Measurements from ENCODE around the gene C1orf21.

The C1orf21 gene

GRCh38 chr1:184555665-184556641, 169.1 kb downstream of the C1orf21 start:
- no peak for DNase-seq (ENCODE audit: low read depth in 2 of 2)

GRCh38 chr1:184556665-184557064, 169.8 kb downstream of the C1orf21 start:
- DNase-seq (ENCODE audit: low read depth in 2 of 2): no peak

DNA sequence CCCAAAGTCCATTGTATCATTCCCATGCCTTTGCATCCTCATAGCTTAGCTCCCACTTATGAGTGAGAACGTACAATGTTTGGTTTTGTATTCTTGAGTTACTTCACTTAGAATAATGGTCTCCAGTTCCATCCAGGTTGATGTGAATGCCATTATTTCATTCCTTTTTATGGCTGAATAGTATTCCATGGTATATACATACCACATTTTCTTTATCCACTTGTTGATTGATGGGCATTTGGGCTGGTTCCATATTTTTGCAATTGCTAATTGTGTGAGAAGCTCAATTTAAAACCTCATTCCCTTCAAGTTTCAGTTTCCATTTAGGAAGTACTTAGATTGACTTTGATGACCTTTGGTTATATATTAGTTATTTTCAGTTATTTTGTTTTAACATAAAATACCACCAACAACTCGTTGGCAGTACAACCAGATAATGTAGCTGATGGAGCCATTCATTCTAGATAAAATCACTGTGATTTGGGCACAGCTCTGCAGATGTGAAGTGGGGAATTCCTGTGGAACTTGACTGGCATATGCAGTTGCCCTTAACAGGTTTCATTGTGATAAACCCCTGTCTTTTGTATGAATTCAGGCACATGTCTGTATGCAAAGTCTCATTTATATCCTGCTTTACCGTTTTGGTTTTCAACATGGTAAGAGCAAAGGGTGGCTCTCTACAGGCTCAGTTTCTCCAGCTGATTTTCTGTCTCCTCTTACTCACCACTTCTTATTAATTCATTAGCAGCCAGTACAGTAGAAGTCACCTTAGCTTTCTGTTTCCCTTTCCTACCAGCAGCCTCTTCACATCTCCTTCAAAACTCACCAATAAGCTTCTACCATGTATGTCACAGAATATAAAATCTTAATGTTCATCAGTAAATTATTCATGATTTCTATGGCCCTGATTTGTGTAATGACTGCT, 170.9 kb downstream of the C1orf21 start:
- no peak for DNase-seq (ENCODE audit: low read depth in 2 of 2)

- DNase-seq (ENCODE audit: low read depth in 2 of 2): no peak
Measured at GRCh38 chr1:184558691-184559090, 171.9 kb downstream of the C1orf21 start.

DNA sequence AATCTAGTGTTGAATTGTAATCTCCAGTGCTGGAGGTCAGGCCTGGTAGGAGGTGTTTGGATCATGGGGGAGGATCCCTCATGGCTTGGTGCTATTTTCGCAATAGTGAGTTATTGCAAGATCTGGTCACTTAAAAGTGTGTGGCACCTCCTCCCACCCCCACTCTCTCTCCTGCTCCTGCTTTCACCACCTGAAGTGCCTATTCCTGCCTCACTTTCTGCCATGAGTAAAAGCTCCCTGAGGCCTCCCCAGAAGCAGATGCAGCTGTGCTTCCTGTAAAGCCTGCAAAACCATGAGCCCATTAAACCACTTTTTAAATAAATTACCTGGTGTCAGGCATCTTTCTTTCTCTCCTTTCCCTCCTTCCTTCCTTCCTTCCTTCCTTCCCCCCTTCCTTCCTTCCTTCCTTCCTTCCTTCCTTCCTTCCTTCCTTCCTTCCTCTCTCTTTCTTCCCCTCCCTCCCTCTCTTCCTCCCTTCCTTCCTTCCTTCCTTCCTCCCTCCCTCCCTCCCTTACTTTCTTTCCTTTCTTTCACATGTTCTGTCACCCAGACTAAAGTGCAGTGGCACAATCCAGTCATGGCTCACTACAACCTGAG, 172.4 kb downstream of the C1orf21 start:
- no peak for DNase-seq (ENCODE audit: low read depth in 2 of 2)

GRCh38 chr1:184562806-184563205, 176.0 kb downstream of the C1orf21 start:
- no peak for DNase-seq (ENCODE audit: low read depth in 2 of 2)

- no peak for DNase-seq (ENCODE audit: low read depth in 2 of 2)
Measured at GRCh38 chr1:184563308-184563707, 176.5 kb downstream of the C1orf21 start.

- no peak for DNase-seq (ENCODE audit: low read depth in 2 of 2)
Measured at GRCh38 chr1:184567009-184567408, 180.2 kb downstream of the C1orf21 start.

DNA sequence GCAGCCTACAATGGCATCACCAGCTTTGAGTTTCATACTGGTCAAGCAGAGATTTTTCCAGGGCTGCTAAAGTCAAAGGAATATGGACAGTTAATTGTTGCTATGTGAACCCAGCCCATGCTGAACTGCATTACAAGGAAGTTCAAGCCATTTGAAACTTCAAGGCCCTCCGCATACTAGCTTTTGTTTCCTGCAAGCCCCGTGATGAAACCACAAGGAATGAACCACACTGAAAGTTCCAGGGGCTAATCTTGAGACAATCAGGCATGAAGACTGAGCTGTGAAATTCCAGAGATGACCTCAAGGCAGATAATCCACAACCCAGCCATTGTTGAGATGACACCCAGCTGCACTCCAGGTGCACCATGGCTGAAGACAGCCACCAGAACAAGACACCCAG, 180.8 kb downstream of the C1orf21 start:
- DNase-seq (ENCODE audit: low read depth in 2 of 2): no peak

GRCh38 chr1:184568148-184568547, 181.3 kb downstream of the C1orf21 start:
- DNase-seq (ENCODE audit: low read depth in 2 of 2): no peak

DNA sequence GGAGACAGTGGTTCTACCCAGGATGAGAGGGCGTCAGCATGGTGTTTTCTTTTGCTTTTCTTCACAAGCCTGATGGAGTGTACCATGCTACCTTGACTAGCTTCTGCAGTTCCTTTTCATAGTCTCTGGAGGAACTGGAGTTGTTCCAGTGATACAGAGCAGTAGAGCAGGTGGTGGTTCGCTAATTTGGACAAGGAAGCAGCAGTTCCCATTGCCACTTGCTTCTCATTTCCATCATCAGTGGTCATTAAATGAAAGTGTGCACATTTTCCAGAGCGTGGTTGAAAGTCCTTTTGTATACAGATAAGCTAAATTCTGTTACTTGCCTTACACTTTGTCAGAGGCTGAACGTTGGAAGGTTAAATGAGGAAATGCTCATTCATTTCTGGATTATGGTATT, 182.3 kb downstream of the C1orf21 start:
- DNase-seq (ENCODE audit: low read depth in 2 of 2): no peak

GRCh38 chr1:184574588-184574987, 187.8 kb downstream of the C1orf21 start:
- DNase-seq (ENCODE audit: low read depth in 2 of 2): no peak

DNA sequence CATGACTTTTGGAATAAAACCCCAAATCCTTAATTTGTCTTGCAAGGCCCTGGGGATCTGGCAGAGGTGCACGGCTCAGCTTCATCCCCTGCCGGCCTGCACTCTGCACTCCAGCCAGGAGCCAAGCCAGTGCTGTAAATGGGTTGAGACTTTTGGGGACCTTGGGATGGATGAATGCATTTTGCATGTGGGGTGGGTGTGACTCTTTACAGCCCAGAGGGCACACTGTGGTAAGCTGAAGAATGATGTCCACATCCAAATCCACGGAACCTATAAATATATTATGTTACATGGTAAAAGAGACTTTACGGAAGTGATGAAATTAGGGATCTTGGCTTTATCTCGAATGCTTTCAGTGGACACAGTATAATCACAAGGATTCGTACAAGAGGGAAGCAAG, 190.0 kb downstream of the C1orf21 start:
- no peak for DNase-seq (ENCODE audit: low read depth in 2 of 2)

DNA sequence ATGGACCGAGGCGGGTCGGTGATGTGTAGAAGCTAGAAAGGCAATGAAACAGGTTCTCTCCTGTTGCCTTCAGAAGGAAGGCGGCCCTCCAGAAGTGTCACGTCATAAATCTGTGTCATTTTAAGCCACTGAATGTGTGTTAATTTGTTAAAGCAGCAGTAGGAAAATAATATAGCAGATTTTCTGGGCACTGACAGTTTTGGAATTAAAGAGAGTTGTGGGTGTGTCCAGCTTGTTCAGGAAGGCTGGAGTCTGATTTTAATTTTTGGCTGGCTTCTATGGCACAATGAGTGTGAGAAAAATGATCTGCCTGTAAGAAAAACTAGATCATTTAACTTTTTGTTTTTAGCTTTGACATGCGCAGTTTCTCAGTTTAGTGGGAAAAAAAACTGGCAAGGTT, 190.5 kb downstream of the C1orf21 start:
- no peak for DNase-seq (ENCODE audit: low read depth in 2 of 2)

DNA sequence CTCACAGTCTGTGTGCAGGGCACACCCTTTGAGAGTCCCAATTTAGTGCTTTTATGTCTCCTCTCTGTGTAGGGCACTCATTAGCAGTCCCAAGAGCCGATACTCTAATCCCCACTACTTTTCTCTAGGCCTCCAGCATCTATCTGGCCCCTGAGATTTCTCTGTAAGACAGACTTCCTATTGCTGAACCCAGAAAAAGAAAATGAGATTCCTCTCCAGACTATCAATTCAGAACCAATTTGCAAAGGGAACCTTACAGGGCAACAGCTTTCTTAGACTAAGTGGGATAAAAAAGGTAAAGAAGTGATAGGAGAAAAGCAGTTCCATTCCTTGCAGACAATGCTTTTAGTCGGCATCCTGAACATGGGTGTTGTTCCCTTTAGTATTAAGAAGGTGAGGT, 195.6 kb downstream of the C1orf21 start:
- DNase-seq (ENCODE audit: low read depth in 2 of 2): no peak

- no peak for DNase-seq (ENCODE audit: low read depth in 2 of 2)
Measured at GRCh38 chr1:184583849-184584248, 197.0 kb downstream of the C1orf21 start.

DNA sequence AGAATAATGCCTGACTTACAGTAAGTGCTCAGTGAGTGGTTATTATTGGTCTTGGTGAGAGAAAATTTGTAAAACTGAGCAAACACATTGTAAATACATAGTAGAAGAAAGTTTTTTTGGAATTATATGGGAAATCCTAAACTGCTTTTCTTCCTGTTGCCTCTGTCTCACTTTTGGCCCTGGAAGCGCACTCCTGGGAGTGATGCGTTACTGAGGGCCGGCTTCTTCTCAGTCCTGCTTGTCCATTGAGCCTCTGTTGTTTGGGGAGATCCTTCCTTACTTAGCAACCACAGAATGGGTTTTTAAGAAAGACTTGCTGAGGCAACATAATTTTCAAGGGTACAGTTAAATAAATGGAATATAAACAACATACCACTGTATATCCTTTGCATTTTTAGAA, 201.9 kb downstream of the C1orf21 start:
- DNase-seq (ENCODE audit: low read depth in 2 of 2): no peak

GRCh38 chr1:184590163-184590750, 203.4 kb downstream of the C1orf21 start:
- DNase-seq (ENCODE audit: low read depth in 2 of 2): no peak

- no peak for DNase-seq (ENCODE audit: low read depth in 2 of 2)
Measured at GRCh38 chr1:184593597-184593996, 206.8 kb downstream of the C1orf21 start.

GRCh38 chr1:184595596-184595995, 208.8 kb downstream of the C1orf21 start:
- DNase-seq (ENCODE audit: low read depth in 2 of 2): no peak

- DNase-seq (ENCODE audit: low read depth in 2 of 2): no peak
Measured at GRCh38 chr1:184596950-184597645, 210.3 kb downstream of the C1orf21 start.
